NCI-H1092 (cell line): ENCODE data around the gene ZEB2.

Source experiments
- DNase-seq: peaks from one replicate; lab custom pipeline; 2025; lab: John Stamatoyannopoulos, UW

Gene ZEB2

DNA sequence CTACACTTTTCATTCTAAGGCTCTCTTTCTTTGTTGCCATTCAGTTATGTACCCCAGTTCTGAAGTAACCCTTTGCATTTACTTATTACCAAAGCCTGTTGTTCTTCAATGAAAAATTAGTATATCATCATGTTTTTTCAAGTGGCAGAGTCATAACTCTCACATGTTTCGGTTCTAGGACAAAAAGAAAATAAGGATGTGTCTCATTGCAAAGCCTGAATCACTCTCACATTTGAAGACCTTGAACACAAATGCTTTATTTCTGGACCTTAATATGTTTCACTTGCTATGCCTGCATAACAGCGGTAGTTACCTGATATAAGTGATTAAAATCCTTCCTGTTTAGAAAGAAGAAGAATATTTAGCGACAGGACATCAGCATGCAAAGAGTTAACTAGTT is 49.1 kb downstream of the ZEB2 start:
- DNase-seq, result no peak

DNA sequence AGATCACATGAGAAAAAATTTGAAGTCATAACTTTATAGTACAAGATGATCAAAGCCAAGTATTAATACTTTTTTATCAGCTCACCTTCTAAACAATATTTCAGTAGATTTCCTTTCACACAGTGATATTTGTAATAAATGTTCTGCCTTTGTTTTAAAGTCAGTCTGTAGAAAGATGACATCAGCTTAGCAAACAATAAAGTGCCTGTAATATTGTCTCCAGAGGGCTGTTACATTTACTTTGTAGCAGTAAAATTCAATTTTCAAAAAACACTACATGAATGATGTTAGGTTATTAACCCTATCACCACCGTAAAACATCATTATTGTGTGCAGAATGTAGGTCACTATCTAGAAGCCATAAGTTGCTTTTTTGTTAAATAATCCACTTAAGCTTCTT is 49.6 kb downstream of the ZEB2 start:
- no peak for DNase-seq

DNA sequence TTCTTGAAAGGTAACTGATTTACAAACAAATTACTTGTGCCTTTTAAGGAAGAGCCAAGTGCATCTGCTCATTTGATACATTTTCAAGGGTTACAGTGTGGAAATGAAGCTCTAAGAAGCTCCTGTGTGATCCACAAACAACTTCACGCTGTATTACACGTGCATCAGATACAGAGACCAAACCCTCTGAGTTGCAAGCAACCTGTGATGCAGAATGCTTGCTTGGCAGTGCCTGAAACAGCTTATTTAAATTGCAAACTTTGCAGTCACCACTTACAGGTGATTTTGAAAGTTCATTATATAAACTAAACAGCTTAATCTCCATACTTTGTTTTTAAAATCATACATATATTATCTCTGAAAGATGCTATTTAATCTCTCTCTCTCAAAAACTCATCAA is 50.1 kb downstream of the ZEB2 start:
- no peak for DNase-seq

DNA sequence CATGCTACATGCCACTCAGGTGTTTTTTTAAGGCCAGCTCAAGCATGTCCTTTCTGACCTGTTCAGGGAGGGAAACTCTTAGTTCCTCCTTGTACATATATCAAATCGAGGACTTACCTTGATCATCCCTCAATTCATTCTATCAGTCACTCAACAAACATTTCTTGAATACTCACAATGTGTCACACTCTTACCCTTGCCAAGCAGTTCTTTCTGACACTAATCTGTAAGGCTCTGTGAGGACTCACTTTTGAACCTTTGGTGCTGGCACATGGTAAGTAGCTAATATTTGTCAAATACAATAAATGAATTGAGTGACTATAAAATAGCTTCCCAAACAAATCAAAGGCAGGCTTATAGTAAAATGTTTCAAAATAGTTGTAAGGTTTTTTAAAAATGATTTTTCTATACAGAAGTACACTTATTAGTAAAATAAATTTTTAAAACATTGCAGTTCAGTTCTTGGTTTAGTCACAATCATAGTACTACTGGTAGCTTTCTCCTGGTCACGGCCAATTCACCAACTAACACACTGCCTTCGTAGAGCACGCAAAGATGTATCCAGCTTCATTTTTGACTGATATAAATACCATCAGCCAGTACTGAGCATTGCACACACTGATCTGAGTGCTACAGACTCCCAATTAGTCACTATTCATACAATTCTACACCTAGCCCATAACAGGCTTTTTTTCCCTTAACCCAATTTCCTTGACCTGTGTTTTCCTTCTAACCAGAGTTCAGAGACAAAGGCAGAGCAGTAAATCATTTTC is 50.9 kb downstream of the ZEB2 start:
- DNase-seq, result no peak

DNA sequence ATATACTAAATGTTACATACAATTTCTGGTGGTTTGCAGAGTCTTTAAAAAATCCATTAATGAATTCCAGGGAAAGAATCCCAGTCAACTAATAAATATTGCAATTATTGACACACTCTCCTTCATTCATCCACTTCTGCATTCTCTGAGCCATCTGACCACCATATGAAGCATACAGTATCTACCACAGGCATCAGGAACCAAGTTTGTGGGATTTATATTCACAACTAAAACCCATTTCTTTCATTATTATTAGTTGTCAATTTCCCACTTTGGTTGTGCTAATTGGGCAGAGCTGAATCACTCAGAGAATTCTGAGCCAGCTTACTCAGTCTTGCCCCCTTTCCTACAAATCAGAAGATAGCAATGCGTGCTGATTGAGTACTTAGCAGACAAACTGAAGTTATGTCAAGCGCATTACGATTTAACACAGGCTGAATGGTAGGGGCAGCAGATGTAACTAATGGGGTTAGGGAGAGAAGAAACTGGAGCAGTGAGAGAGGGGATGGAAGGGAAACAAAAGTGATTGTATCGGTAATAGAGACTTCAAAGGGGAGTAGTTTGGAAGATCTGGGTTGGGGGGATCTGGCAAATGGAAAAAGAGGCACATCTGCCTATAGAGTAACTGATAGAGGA is 52.3 kb downstream of the ZEB2 start:
- DNase-seq, result no peak

DNA sequence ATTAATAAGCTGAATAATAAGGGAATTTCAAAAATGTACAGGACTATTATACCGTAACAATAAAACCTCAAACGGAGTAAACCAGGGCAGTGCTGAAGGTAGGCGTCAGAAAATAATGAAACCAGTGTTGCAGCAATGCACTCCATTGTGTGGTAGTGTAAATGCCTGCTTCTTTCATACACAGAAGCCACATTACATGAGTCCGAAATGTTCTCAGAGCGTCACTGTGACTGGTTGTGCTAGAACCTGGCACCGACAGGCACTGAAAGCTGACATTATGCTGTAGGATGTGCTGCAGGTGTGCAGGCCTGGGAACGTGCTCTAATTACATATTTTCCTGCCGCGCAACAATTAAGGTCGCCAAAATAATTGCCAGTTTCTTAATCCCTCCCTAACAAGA is 53.3 kb downstream of the ZEB2 start:
- DNase-seq, result no peak

- no peak for DNase-seq
Observed at GRCh38 chr2:144465749-144466148, 54.2 kb downstream of the ZEB2 start.

- no peak for DNase-seq
Observed at GRCh38 chr2:144464730-144465129, 55.2 kb downstream of the ZEB2 start.

GRCh38 chr2:144463266-144463665 is 56.7 kb downstream of the ZEB2 start:
- DNase-seq, result no peak

- DNase-seq, result no peak
Observed at GRCh38 chr2:144462266-144462665, 57.7 kb downstream of the ZEB2 start.

GRCh38 chr2:144461308-144461766 is 58.6 kb downstream of the ZEB2 start:
- no peak for DNase-seq

GRCh38 chr2:144460727-144461307 is 59.1 kb downstream of the ZEB2 start:
- DNase-seq, result no peak

- DNase-seq, result no peak
Observed at GRCh38 chr2:144459937-144460336, 60.0 kb downstream of the ZEB2 start.

DNA sequence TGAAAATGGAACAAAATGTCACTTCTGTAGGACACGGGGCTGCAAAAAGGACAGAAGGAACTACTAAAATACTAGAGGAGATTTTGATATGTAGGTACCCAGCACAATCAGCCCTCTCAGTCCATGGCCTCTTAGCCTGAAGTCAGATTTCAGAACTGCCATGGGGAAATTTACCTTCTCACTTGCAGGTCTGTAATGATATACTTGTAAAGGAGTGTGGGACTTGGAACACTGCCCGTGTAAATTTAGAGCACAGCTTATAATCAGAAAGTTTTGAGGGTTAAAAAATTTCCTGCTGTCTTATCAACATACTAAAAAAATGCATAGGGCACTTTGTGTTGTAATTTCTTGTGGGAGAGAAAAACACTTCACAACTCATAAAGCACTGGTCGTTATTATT is 60.6 kb downstream of the ZEB2 start:
- no peak for DNase-seq

- DNase-seq, result no peak
Observed at GRCh38 chr2:144458541-144458940, 61.4 kb downstream of the ZEB2 start.

DNA sequence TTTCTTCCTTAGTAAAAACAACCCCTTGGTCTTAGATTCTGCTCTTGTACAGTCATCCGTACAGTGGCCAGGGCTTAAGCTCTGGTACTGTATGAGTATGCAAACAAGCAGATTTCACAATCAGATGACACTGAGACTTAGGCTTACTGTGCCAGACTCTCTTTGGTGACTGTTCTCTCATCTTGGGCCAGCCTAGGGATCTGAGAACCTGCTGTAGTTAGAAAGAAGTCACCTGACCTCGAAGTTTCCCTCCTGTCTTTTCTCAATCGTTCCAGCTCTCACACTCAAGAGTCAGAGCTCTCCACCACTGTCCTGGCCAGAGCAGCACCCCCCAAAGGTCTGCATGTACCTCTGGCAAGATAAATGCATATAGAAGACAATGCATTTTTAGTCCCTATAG is 63.2 kb downstream of the ZEB2 start:
- no peak for DNase-seq

DNA sequence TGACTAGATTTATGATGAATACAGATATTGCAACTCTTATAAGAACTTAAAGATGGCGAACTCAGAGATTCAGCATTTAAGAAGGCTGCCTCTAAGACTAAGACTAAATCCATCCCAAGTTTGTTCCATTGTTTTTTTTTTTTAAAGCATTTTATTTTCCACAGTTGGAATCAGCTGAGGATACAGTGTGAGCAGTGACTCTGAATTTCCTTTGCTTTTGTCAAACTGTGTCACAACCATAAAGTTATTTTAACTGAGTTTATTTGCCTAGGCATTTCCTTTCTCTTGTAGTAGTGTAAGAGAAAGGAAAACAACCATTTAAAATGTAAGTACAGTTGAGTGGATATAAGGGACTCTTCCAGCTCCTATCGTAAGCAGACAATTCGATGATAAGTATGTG is 63.9 kb downstream of the ZEB2 start:
- no peak for DNase-seq

DNA sequence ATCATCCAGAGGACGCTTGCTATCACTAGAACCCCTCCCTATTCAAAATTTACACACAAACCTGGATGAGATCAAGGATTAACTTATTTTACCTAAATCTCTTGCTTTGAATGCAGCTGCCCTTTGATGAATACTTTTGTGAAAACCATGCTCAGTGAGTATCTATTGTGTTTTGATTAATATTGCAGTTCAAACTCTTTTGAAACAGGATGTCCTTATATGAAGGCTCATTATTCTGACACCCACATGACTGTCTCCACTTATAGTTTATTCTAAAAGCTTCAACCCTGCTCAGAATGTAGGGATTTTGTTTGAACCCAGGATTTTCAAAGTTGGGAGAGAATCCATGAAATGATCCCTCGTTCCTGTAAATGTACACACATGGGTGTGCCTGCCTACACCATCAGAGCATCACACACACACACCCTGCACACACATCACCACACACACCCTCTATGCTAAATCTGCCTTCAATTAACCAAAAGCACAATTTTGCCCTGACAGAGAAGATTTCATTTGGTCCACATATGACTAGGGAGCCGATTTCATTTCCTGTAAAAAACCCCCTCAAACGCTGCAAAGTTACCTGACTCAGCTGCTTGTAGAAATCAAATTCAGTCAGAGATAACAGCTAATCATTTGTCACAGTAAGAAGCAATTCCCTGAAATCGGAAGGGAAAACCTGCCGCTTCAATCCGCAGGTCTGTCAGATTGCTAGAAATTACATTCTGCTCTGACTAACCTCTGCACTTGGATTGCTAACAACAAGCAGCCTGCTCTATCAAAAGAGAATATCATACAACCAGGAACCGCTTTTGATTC is 65.2 kb downstream of the ZEB2 start:
- no peak for DNase-seq

GRCh38 chr2:144453486-144454158 is 66.3 kb downstream of the ZEB2 start:
- DNase-seq, result no peak

GRCh38 chr2:144452989-144453336 is 67.0 kb downstream of the ZEB2 start:
- no peak for DNase-seq

- DNase-seq, result no peak
Observed at GRCh38 chr2:144452169-144452988, 67.5 kb downstream of the ZEB2 start.
